DMS153 treated with DMSO at 0.1 percent for 48 hours (cell line): ENCODE data around the gene LRRC56.

ENCODE experiments used
- DNase-seq: peaks from one replicate; lab custom pipeline; 2025; ENCODE audit not compliant: unreplicated experiment; lab: John Stamatoyannopoulos, UW

LRRC56 gene

GRCh38 chr11:556662-557256 lies 19.4 kb downstream of the LRRC56 start:
- no peak for DNase-seq

GRCh38 chr11:557328-558132 lies 20.2 kb downstream of the LRRC56 start:
- no peak for DNase-seq

- no peak for DNase-seq
These were observed 21.2 kb downstream of the LRRC56 start for GRCh38 chr11:558503-558902.

- no peak for DNase-seq
These were observed 21.8 kb downstream of the LRRC56 start for GRCh38 chr11:559020-559620.

- no peak for DNase-seq
These were observed 22.5 kb downstream of the LRRC56 start for GRCh38 chr11:559712-560304.

GRCh38 chr11:560305-561147 lies 23.2 kb downstream of the LRRC56 start, which contains the start of the genes LMNTD2 and RASSF7:
Gene LMNTD2, minus strand, starts transcription at chr11:560738. Its CDS starts 22 bp downstream, at chr11:560716.
Gene RASSF7, plus strand, starts transcription at chr11:560970. Its CDS starts 799 bp downstream, at chr11:561769.
- DNase-seq: peak; percentile 83

GRCh38 chr11:561148-562003 lies 24.0 kb downstream of the LRRC56 start:
- no peak for DNase-seq

GRCh38 chr11:562046-562645 lies 24.8 kb downstream of the LRRC56 start:
- no peak for DNase-seq

GRCh38 chr11:563066-563811 lies 25.9 kb downstream of the LRRC56 start:
- DNase-seq: no peak

GRCh38 chr11:563812-564578 lies 26.7 kb downstream of the LRRC56 start:
- no peak for DNase-seq

GRCh38 chr11:565921-566509 lies 28.7 kb downstream of the LRRC56 start:
- DNase-seq: no peak

- DNase-seq: no peak
These were observed 29.8 kb downstream of the LRRC56 start for GRCh38 chr11:567011-567628.

GRCh38 chr11:567629-568292 lies 30.4 kb downstream of the LRRC56 start:
- no peak for DNase-seq

GRCh38 chr11:568306-569157 lies 31.2 kb downstream of the LRRC56 start:
- DNase-seq: peak; percentile 92

- DNase-seq: no peak
These were observed 32.0 kb downstream of the LRRC56 start for GRCh38 chr11:569158-569885.
